ENCODE data around the gene RAD51B. TPM values are rescaled to one million over a fixed set of nuclear protein-coding genes. Genes with fewer than 3 reads are reported as not detected.

The RAD51B gene
- polyA plus RNA-seq, 3 donors: 3.6 to 11.6 (median 9.4) TPM

DNA sequence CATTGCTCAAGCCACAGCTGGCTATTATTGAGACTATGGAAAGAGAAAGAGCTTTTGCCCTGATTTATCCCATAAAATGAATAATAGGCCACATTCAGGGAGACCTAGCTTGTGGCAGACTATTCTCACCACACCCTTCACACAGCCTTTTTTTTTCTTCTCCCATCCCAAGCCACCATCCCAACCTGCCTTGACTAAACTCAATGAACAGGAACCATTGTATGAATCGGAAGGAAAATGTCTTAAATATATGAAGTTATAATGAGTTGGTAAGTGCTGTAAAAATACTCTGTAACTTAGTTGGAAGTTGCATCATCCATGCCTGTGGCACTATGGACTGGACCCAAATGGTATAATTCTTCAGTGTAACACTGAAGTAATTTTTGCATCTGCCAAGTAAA lies 338.4 kb downstream of the RAD51B start:
- H3K36me3 Mint-ChIP-seq: no peaks in the 10 kb centered on the region
- no peak overlapping the region for H3K4me3 Mint-ChIP-seq
- intact Hi-C loops (cut with micrococcal nuclease): no loop called here
- no peaks in the 10 kb centered on the region for H3K27me3 Mint-ChIP-seq (ENCODE audit: low read depth in 3 of 3)
- no peaks in the 10 kb centered on the region for H3K4me1 ChIP-seq (ENCODE audit: control insufficient read depth in 1 of 2, insufficient read depth in 2 of 2, low read length in 2 of 2)
- TF ChIP-seq, protein P1, sequence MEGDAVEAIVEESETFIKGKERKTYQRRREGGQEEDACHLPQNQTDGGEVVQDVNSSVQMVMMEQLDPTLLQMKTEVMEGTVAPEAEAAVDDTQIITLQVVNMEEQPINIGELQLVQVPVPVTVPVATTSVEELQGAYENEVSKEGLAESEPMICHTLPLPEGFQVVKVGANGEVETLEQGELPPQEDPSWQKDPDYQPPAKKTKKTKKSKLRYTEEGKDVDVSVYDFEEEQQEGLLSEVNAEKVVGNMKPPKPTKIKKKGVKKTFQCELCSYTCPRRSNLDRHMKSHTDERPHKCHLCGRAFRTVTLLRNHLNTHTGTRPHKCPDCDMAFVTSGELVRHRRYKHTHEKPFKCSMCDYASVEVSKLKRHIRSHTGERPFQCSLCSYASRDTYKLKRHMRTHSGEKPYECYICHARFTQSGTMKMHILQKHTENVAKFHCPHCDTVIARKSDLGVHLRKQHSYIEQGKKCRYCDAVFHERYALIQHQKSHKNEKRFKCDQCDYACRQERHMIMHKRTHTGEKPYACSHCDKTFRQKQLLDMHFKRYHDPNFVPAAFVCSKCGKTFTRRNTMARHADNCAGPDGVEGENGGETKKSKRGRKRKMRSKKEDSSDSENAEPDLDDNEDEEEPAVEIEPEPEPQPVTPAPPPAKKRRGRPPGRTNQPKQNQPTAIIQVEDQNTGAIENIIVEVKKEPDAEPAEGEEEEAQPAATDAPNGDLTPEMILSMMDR (IDR thresholded peaks at IDR 0.05): no peak
- no peaks in the 10 kb centered on the region for H3K79me2 ChIP-seq (ENCODE audit: insufficient read depth, low read length)
- H3K27me3 ChIP-seq (ENCODE audit: control insufficient read depth in 2 of 2, insufficient read depth in 2 of 2, low read length in 2 of 2): no peaks in the 10 kb centered on the region
- H3K9me3 ChIP-seq (replicated peaks in 1 of 2; ENCODE audit: control insufficient read depth in 1 of 2, insufficient read depth in 1 of 2, low read length in 2 of 2): peaks cover 0 to 2% of the 10 kb centered on the region in 2 donors
- no peaks in the 10 kb centered on the region for H4K20me1 ChIP-seq (ENCODE audit: insufficient read depth, low read length)
- no peak overlapping the region for H2AFZ ChIP-seq (ENCODE audit: insufficient read depth, low read depth, low read length, poor library complexity, severe bottlenecking)
- H3K9me3 Mint-ChIP-seq: peaks cover 0 to 3% (median 2%) of the 10 kb centered on the region in 7 donors
- WGBS (ENCODE audit: insufficient coverage): no CpG with 5 or more reads among the region's 1 CpG
- H3K27ac ChIP-seq (ENCODE audit: low read depth in 1 of 2, low read length in 2 of 2): no peak overlapping the region
- H3K36me3 ChIP-seq (replicated peaks in 1 of 2; ENCODE audit: control insufficient read depth in 1 of 2, insufficient read depth in 2 of 2, low read length in 2 of 2): no peaks in the 10 kb centered on the region
- H3K4me2 ChIP-seq (replicated peaks; ENCODE audit: extremely low read depth, low read length, poor library complexity, severe bottlenecking): no peak overlapping the region
- no peak overlapping the region for H3K9ac ChIP-seq (ENCODE audit: insufficient read depth, low read length, poor library complexity, severe bottlenecking)
- no peak for DNase-seq
- H3K27ac Mint-ChIP-seq: no peak overlapping the region
- no peaks in the 10 kb centered on the region for H3K4me1 Mint-ChIP-seq
- no peak overlapping the region for H3K4me3 ChIP-seq (replicated peaks in 1 of 3; ENCODE audit: low read depth in 2 of 3, low read length in 3 of 3)

DNA sequence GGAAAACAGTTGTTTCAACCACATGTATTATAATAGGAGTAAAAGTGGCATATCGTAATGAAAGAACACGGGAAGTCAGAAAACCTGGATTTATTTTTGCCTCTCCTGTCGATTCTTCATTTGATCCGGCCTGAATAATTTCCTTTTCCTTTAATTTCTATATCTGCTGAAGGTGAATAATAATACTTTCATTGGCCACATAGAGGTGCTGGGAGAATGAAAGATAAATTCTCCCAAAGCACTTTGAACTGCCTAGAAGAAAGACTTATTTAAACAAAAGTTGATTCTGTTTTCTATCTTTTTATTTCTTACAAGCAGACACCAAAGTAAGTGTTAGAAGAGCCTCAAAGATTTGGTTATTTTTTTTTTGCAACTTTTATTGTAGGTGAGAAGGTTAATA lies 339.1 kb downstream of the RAD51B start:
- Mint-ChIP-seq H3K4me1 (no peaks in the 10 kb centered on the region), H3K27me3 (ENCODE audit: low read depth in 3 of 3) (no peaks in the 10 kb centered on the region), H3K27ac (no peak overlapping the region), H3K36me3 (no peaks in the 10 kb centered on the region), H3K4me3 (no peak overlapping the region), H3K9me3 (peaks cover 0 to 3% (median 0%) of the 10 kb centered on the region in 7 donors)
- DNase-seq: no peak
- Histone ChIP-seq H3K9me3 (replicated peaks in 1 of 2; ENCODE audit: control insufficient read depth in 1 of 2, insufficient read depth in 1 of 2, low read length in 2 of 2) (peaks cover 0 to 2% of the 10 kb centered on the region in 2 donors), H3K27ac (ENCODE audit: low read depth in 1 of 2, low read length in 2 of 2) (no peak overlapping the region), H3K9ac (ENCODE audit: insufficient read depth, low read length, poor library complexity, severe bottlenecking) (no peak overlapping the region), H3K36me3 (replicated peaks in 1 of 2; ENCODE audit: control insufficient read depth in 1 of 2, insufficient read depth in 2 of 2, low read length in 2 of 2) (no peaks in the 10 kb centered on the region), H2AFZ (ENCODE audit: insufficient read depth, low read depth, low read length, poor library complexity, severe bottlenecking) (no peak overlapping the region), H3K4me2 (replicated peaks; ENCODE audit: extremely low read depth, low read length, poor library complexity, severe bottlenecking) (no peak overlapping the region), H3K79me2 (ENCODE audit: insufficient read depth, low read length) (no peaks in the 10 kb centered on the region), H3K4me1 (ENCODE audit: control insufficient read depth in 1 of 2, insufficient read depth in 2 of 2, low read length in 2 of 2) (no peaks in the 10 kb centered on the region), H3K27me3 (ENCODE audit: control insufficient read depth in 2 of 2, insufficient read depth in 2 of 2, low read length in 2 of 2) (no peaks in the 10 kb centered on the region), H4K20me1 (ENCODE audit: insufficient read depth, low read length) (no peaks in the 10 kb centered on the region), H3K4me3 (replicated peaks in 1 of 3; ENCODE audit: low read depth in 2 of 3, low read length in 3 of 3) (no peak overlapping the region)
- no CpG with 5 or more reads among the region's 4 CpGs for WGBS (ENCODE audit: insufficient coverage)
- TF ChIP-seq, protein P1 (IDR thresholded peaks at IDR 0.05): no peak
- intact Hi-C loops (cut with micrococcal nuclease): no loop called here
